MCF 10A (cell line): ENCODE measurements around the gene CAMKMT. TPM values are rescaled to one million over a fixed set of nuclear protein-coding genes. Genes with fewer than 3 reads are reported as not detected.

Experiments
- BruUV-seq: library from RNA; stranded (reverse); fragments of 400-500 nt; replicated peaks from 2 replicates; lab custom pipeline; 2021; lab: Mats Ljungman, UMichigan
- CTCF ChIA-PET: fragments of 300-600 bp; sonication (Branson Sonifier 250); formaldehyde crosslinking; extraction: SDS; loops from one replicate; lab custom pipeline; 2021; ENCODE audit warnings: antibody characterized with exemption, inconsistent platforms; lab: Yijun Ruan, JAX
- POLR2A ChIA-PET: fragments of 300-600, 350-650 bp; sonication (Branson Sonifier 250); formaldehyde crosslinking; extraction: SDS; loops from one replicate; lab custom pipeline; 2020; ENCODE audit warnings: antibody characterized with exemption, inconsistent platforms; lab: Yijun Ruan, JAX
- DNase-seq: peaks from one replicate; pipeline ENCODE4 v3.0.0-alpha.2; 2018; ENCODE audit not compliant: unreplicated experiment
- H3K27ac Mint-ChIP-seq: one replicate; pipeline ENCODE4 v1.8.0; 2022; ENCODE audit warnings: mild to moderate bottlenecking, low read depth, mixed read lengths; ENCODE audit not compliant: unreplicated experiment
- H3K27me3 Mint-ChIP-seq: one replicate; pipeline ENCODE4 v1.8.0; 2022; ENCODE audit warnings: mixed read lengths; ENCODE audit not compliant: insufficient read depth, unreplicated experiment
- H3K36me3 Mint-ChIP-seq: one replicate; pipeline ENCODE4 v1.8.0; 2022; ENCODE audit warnings: mild to moderate bottlenecking, moderate library complexity, mixed read lengths; ENCODE audit not compliant: insufficient read depth, unreplicated experiment
- H3K4me1 Mint-ChIP-seq: one replicate; pipeline ENCODE4 v1.8.0; 2022; ENCODE audit warnings: mixed read lengths; ENCODE audit not compliant: insufficient read depth, unreplicated experiment
- H3K4me3 Mint-ChIP-seq: one replicate; pipeline ENCODE4 v1.8.0; 2022; ENCODE audit warnings: mild to moderate bottlenecking, moderate library complexity, mixed read lengths; ENCODE audit not compliant: unreplicated experiment
- H3K9me3 Mint-ChIP-seq: one replicate; pipeline ENCODE4 v1.8.0; 2022; ENCODE audit warnings: mixed read lengths; ENCODE audit not compliant: unreplicated experiment
- CTCF ChIP-seq: fragments of 200-600 bp; IDR thresholded peaks from one replicate; pipeline ENCODE4 v1.8.0; 2022; ENCODE audit warnings: antibody characterized with exemption, mild to moderate bottlenecking; ENCODE audit not compliant: unreplicated experiment
- intact Hi-C: fragments of 100-400 bp; cut with micrococcal nuclease; formaldehyde crosslinking; loops from 2 replicates; pipeline ENCODE4 v1.14.1; 2022
- total RNA-seq: library from RNA; stranded (reverse); gene quantifications from 2 replicates; pipeline ENCODE4 v1.2.3, GENCODE V29; 2022

Gene CAMKMT
- total RNA-seq, 1 experiment from 2014 or later = 9.9 TPM

- Mint-ChIP-seq H3K27ac (no peak overlapping the region), H3K4me1 (no peaks in the 10 kb centered on the region), H3K4me3 (no peak overlapping the region), H3K9me3 (no peaks in the 10 kb centered on the region), H3K36me3 (no peaks in the 10 kb centered on the region), H3K27me3 (no peaks in the 10 kb centered on the region)
- BruUV-seq = no TSS peak
- intact Hi-C loops = no loop called here
- ChIA-PET POLR2A (no interaction called here), CTCF (interaction anchor here (0.6 to 1.2 kb wide), 3 partner anchors 10 to 166 kb away, joined by 3 to 4 read pairs (median 4); no protein-coding TSS in a partner anchor)
- no peak for TF ChIP-seq CTCF
- no peak for DNase-seq
Measured at GRCh38 chr2:44429034-44429433, 67.3 kb downstream of the CAMKMT start.

GRCh38 chr2:44430342-44430741 is 68.6 kb downstream of the CAMKMT start:
- Mint-ChIP-seq H3K4me3 (no peak overlapping the region), H3K27me3 (no peaks in the 10 kb centered on the region), H3K9me3 (no peaks in the 10 kb centered on the region), H3K27ac (no peak overlapping the region), H3K4me1 (no peaks in the 10 kb centered on the region), H3K36me3 (no peaks in the 10 kb centered on the region)
- BruUV-seq = no TSS peak
- no peak for DNase-seq
- POLR2A ChIA-PET = interaction anchor here (1.3 kb wide), 1 partner anchor 8 kb away, joined by 3 read pairs; no protein-coding TSS in a partner anchor
- no peak for TF ChIP-seq CTCF
- CTCF ChIA-PET = interaction anchor here (0.6 to 1.2 kb wide), 3 partner anchors 18 to 49 kb away, joined by 3 to 5 read pairs (median 4); no protein-coding TSS in a partner anchor
- intact Hi-C loops = no loop called here

GRCh38 chr2:44433895-44434294 is 72.1 kb downstream of the CAMKMT start:
- Mint-ChIP-seq H3K9me3 (no peaks in the 10 kb centered on the region), H3K4me3 (no peak overlapping the region), H3K36me3 (no peaks in the 10 kb centered on the region), H3K4me1 (no peaks in the 10 kb centered on the region), H3K27ac (no peak overlapping the region), H3K27me3 (no peaks in the 10 kb centered on the region)
- DNase-seq = no peak
- POLR2A ChIA-PET = interaction anchor here (1.0 kb wide), 1 partner anchor 14 kb away, joined by 6 read pairs; no protein-coding TSS in a partner anchor
- intact Hi-C loops = no loop called here
- no peak for TF ChIP-seq CTCF
- no TSS peak for BruUV-seq
- CTCF ChIA-PET = no interaction called here

- intact Hi-C loops = no loop called here
- Mint-ChIP-seq H3K36me3 (no peaks in the 10 kb centered on the region), H3K27ac (no peak overlapping the region), H3K4me1 (no peaks in the 10 kb centered on the region), H3K9me3 (no peaks in the 10 kb centered on the region), H3K27me3 (no peaks in the 10 kb centered on the region), H3K4me3 (no peak overlapping the region)
- TF ChIP-seq CTCF = no peak
- no TSS peak for BruUV-seq
- ChIA-PET CTCF (no interaction called here), POLR2A (interaction anchor here (1.0 kb wide), 1 partner anchor 18 kb away, joined by 4 read pairs; no protein-coding TSS in a partner anchor)
- DNase-seq = no peak
Measured at GRCh38 chr2:44441200-44441599, 79.5 kb downstream of the CAMKMT start.
